DMS153 (cell line): ENCODE measurements around the gene PGM3.

Experiments
- DNase-seq: peaks from one replicate; lab custom pipeline; 2025; lab: John Stamatoyannopoulos, UW

PGM3 gene

GRCh38 chr6:83183082-83183828 is 9.8 kb downstream of the PGM3 start:
- no peak for DNase-seq

GRCh38 chr6:83182114-83182513 is 11.0 kb downstream of the PGM3 start:
- no peak for DNase-seq

GRCh38 chr6:83180426-83180950 is 12.6 kb downstream of the PGM3 start:
- no peak for DNase-seq

- no peak for DNase-seq
Measured at GRCh38 chr6:83176246-83176645, 16.8 kb downstream of the PGM3 start.

- DNase-seq, result no peak
Measured at GRCh38 chr6:83169511-83169910, 23.6 kb downstream of the PGM3 start.

GRCh38 chr6:83169106-83169505 is 24.0 kb downstream of the PGM3 start:
- DNase-seq, result no peak

- DNase-seq, result no peak
Measured at GRCh38 chr6:83168556-83168955, 24.5 kb downstream of the PGM3 start.

GRCh38 chr6:83167726-83168278 is 25.3 kb downstream of the PGM3 start:
- DNase-seq, result no peak

- no peak for DNase-seq
Measured at GRCh38 chr6:83160167-83160566, 32.9 kb downstream of the PGM3 start.

- no peak for DNase-seq
Measured at GRCh38 chr6:83155794-83156193, 37.3 kb downstream of the PGM3 start.

- no peak for DNase-seq
Measured at GRCh38 chr6:83153883-83154521, 39.1 kb downstream of the PGM3 start.

- DNase-seq, result no peak
Measured at GRCh38 chr6:83152913-83153312, 40.2 kb downstream of the PGM3 start.

GRCh38 chr6:83151114-83151513 is 42.0 kb downstream of the PGM3 start:
- DNase-seq, result no peak

GRCh38 chr6:83138758-83139157 is 54.3 kb downstream of the PGM3 start:
- DNase-seq, result no peak

GRCh38 chr6:83138118-83138722 is 54.8 kb downstream of the PGM3 start:
- no peak for DNase-seq

- no peak for DNase-seq
Measured at GRCh38 chr6:83132121-83132520, 60.9 kb downstream of the PGM3 start.

GRCh38 chr6:83127976-83128375 is 65.1 kb downstream of the PGM3 start:
- DNase-seq, result no peak

GRCh38 chr6:83127258-83127657 is 65.8 kb downstream of the PGM3 start:
- no peak for DNase-seq

GRCh38 chr6:83126807-83127206 is 66.3 kb downstream of the PGM3 start:
- no peak for DNase-seq

GRCh38 chr6:83126223-83126622 is 66.8 kb downstream of the PGM3 start:
- no peak for DNase-seq

GRCh38 chr6:83125425-83125824 is 67.6 kb downstream of the PGM3 start:
- no peak for DNase-seq

- no peak for DNase-seq
Measured at GRCh38 chr6:83124553-83124952, 68.5 kb downstream of the PGM3 start.
